Ishikawa (cell line): ENCODE results near the gene MED31.

Experiments
- CEBPB ChIP-seq: IDR thresholded peaks from 2 replicates; pipeline ENCODE4 v1.6.1; 2012
- CREB1 ChIP-seq: IDR thresholded peaks from 2 replicates; pipeline ENCODE4 v1.6.1; 2012; ENCODE audit warnings: low read depth
- EGR1 ChIP-seq: IDR thresholded peaks from 2 replicates; pipeline ENCODE4 v1.6.1; 2012
- EP300 ChIP-seq: IDR thresholded peaks from 2 replicates; pipeline ENCODE4 v1.6.1; 2012; ENCODE audit warnings: borderline replicate concordance
- FOXM1 ChIP-seq: IDR thresholded peaks from 2 replicates; pipeline ENCODE4 v1.6.1; 2012; ENCODE audit warnings: low read depth, borderline replicate concordance
- MAX ChIP-seq: IDR thresholded peaks from 2 replicates; pipeline ENCODE4 v1.6.1; 2012
- NFIC ChIP-seq: IDR thresholded peaks from 2 replicates; pipeline ENCODE4 v1.6.1; 2012
- RAD21 ChIP-seq: IDR thresholded peaks from 2 replicates; pipeline ENCODE4 v1.6.1; 2012; ENCODE audit warnings: low read depth
- TAF1 ChIP-seq: IDR thresholded peaks from 2 replicates; pipeline ENCODE4 v1.6.1; 2012; ENCODE audit warnings: low read depth, mild to moderate bottlenecking
- TCF12 ChIP-seq: IDR thresholded peaks from 2 replicates; pipeline ENCODE4 v1.6.1; 2012; ENCODE audit warnings: low read depth
- TEAD4 ChIP-seq: IDR thresholded peaks from 2 replicates; pipeline ENCODE4 v1.6.1; 2012
- YY1 ChIP-seq: IDR thresholded peaks from 2 replicates; pipeline ENCODE4 v1.6.1; 2012; ENCODE audit warnings: low read depth
- ZBTB7A ChIP-seq: IDR thresholded peaks from 2 replicates; pipeline ENCODE4 v1.6.1; 2012; ENCODE audit warnings: low read depth
- TF ChIP-seq, protein P1 (sequence below): IDR thresholded peaks from 2 replicates; pipeline ENCODE4 v1.6.1; 2012
- TF ChIP-seq, protein P2 (sequence below): IDR thresholded peaks from 2 replicates; pipeline ENCODE4 v1.6.1; 2012; ENCODE audit warnings: low read depth, mild to moderate bottlenecking

The MED31 gene

DNA sequence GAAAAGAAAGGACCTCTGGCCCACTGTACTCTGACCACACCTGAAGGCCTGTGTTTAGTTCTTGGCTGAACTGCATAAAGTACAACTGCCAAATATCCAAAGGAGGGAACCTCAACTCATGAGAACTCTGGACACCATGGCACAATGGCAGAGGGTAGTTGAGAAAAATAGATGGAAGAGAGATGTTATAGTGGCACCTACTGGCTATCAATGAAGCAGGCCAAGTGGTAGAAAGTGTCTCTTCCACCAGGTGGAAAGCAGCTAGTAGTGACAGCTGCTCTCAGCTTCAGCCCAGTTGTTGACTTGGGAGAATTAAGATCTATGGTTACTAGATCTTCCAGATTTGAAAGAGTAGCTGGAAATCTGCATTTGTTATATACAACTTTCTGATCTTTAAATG, 3.2 kb downstream of the MED31 start:
- TF ChIP-seq MAX (no peak), ZBTB7A (no peak), NFIC (no peak), FOXM1 (no peak), YY1 (no peak), TEAD4 (no peak), TCF12 (no peak), CREB1 (no peak), TAF1 (no peak), RAD21 (no peak; the same call in 1 of the 2 replicates), EGR1 (no peak), EP300 (no peak), CEBPB (no peak)
- TF ChIP-seq, protein P1, sequence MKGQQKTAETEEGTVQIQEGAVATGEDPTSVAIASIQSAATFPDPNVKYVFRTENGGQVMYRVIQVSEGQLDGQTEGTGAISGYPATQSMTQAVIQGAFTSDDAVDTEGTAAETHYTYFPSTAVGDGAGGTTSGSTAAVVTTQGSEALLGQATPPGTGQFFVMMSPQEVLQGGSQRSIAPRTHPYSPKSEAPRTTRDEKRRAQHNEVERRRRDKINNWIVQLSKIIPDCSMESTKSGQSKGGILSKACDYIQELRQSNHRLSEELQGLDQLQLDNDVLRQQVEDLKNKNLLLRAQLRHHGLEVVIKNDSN: no peak
- TF ChIP-seq, protein P2, sequence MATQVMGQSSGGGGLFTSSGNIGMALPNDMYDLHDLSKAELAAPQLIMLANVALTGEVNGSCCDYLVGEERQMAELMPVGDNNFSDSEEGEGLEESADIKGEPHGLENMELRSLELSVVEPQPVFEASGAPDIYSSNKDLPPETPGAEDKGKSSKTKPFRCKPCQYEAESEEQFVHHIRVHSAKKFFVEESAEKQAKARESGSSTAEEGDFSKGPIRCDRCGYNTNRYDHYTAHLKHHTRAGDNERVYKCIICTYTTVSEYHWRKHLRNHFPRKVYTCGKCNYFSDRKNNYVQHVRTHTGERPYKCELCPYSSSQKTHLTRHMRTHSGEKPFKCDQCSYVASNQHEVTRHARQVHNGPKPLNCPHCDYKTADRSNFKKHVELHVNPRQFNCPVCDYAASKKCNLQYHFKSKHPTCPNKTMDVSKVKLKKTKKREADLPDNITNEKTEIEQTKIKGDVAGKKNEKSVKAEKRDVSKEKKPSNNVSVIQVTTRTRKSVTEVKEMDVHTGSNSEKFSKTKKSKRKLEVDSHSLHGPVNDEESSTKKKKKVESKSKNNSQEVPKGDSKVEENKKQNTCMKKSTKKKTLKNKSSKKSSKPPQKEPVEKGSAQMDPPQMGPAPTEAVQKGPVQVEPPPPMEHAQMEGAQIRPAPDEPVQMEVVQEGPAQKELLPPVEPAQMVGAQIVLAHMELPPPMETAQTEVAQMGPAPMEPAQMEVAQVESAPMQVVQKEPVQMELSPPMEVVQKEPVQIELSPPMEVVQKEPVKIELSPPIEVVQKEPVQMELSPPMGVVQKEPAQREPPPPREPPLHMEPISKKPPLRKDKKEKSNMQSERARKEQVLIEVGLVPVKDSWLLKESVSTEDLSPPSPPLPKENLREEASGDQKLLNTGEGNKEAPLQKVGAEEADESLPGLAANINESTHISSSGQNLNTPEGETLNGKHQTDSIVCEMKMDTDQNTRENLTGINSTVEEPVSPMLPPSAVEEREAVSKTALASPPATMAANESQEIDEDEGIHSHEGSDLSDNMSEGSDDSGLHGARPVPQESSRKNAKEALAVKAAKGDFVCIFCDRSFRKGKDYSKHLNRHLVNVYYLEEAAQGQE: no peak

DNA sequence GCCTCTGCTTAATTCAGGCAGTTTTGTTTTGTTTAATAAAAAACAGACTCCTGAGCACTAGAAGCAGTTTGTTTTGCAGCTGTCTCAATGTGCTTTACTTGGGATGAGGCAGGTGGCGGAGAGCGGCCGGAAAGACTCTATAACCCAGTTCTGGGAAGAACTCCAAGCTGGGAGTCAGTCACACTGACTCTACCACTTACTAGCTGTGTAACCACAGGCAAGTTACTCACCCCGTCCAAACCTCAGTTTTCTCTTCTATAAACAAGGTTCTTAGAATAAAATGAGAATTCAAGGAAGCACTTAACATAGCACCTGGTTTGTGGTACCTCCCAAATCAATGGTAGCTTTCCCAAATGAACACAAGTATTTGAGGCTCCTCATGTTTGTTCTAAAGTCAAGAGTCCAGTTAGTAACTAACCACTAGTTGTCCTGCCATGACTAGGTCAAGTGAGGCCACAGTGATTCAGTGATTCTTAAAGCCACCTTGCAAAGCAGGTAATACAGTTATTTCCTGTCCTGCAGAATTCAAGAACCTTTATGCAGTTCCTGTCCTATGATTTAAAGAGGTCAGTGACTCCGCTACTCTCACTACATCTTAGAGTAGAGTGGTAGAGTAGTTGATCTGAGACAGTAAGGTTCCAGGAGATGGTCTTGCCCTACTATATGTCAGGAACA, 7.8 kb downstream of the MED31 start:
- TF ChIP-seq RAD21: no peak
- no peak for TF ChIP-seq EGR1
- TF ChIP-seq, protein P2: no peak
- no peak for TF ChIP-seq TAF1
- no peak for TF ChIP-seq TEAD4
- no peak for TF ChIP-seq NFIC
- TF ChIP-seq CEBPB: no peak
- TF ChIP-seq TCF12: no peak
- TF ChIP-seq FOXM1: no peak
- no peak for TF ChIP-seq EP300
- TF ChIP-seq YY1: no peak
- TF ChIP-seq, protein P1: no peak
- TF ChIP-seq MAX: no peak
- TF ChIP-seq CREB1: no peak

DNA sequence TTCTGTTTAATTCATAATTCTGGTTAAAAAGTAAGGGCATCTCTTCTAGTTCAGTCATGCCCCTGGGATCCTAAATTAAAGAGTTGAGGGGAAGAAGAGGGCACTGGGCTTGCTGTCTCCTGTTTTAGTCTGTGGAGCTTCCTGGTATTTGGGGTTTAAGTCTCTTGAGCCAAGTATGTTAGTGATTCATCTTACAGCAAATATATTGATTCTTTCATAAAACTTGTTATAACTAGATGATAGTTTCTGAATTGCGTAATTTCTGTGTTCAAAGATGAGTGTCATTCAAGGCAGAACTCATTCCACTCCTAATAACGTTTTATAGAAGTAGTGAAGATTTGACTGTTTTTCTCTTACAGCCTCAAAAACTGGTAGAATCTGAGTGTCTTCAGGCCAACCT, 8.8 kb downstream of the MED31 start:
- TF ChIP-seq FOXM1 (no peak), CEBPB (peak; percentile 29; the same call in 1 of the 2 replicates)

GRCh38 chr17:6641247-6641863, 10.1 kb downstream of the MED31 start:
- TF ChIP-seq, protein P2: no peak
- TF ChIP-seq CEBPB (no peak), MAX (no peak; the same call in 1 of the 2 replicates), NFIC (no peak), ZBTB7A (no peak), TCF12 (no peak), YY1 (no peak), TAF1 (no peak), EGR1 (no peak), FOXM1 (no peak), EP300 (no peak), RAD21 (no peak), TEAD4 (no peak), CREB1 (no peak)
- TF ChIP-seq, protein P1: no peak
